Activated B cell treated with CpG ODN at 0.5 μM for 24 hours (primary cell): ENCODE measurements around the gene KLHDC9. TPM values are rescaled to one million over a fixed set of nuclear protein-coding genes. Genes with fewer than 3 reads are reported as not detected.
"Not testable (repeated sequence)": the region's sequence is repeated elsewhere in the genome, so short reads cannot be mapped to it uniquely, and the experiment has no call there.

ENCODE experiments used
- ATAC-seq: fragments of 200-7000 bp; cut with Tn5 transposase; one replicate; pipeline ENCODE4 v1.10.0; 2021; ENCODE audit warnings: low read depth, mild to moderate bottlenecking, moderate library complexity
- CTCF ChIA-PET: fragments of 350-600 bp; sonication (Branson Sonifier 250); formaldehyde crosslinking; loops from one replicate; lab custom pipeline; 2021; ENCODE audit warnings: antibody characterized with exemption; lab: Charles Lee
- POLR2A ChIA-PET: fragments of 350-600 bp; sonication (Branson Sonifier 250); formaldehyde crosslinking; loops from one replicate; lab custom pipeline; 2021; ENCODE audit warnings: antibody characterized with exemption; lab: Charles Lee
- DNase-seq: peaks from one replicate; pipeline ENCODE4 v3.0.0; 2022
- H3K27ac Mint-ChIP-seq: one replicate; pipeline ENCODE4 v1.8.0; 2020; ENCODE audit warnings: mixed read lengths
- H3K27me3 Mint-ChIP-seq: one replicate; pipeline ENCODE4 v1.8.0; 2021; ENCODE audit warnings: mixed read lengths
- H3K36me3 Mint-ChIP-seq: one replicate; pipeline ENCODE4 v1.8.0; 2021; ENCODE audit warnings: low read depth, mixed read lengths
- H3K4me1 Mint-ChIP-seq: one replicate; pipeline ENCODE4 v1.8.0; 2021; ENCODE audit warnings: mixed read lengths
- H3K4me3 Mint-ChIP-seq: one replicate; pipeline ENCODE4 v1.8.0; 2020; ENCODE audit warnings: mild to moderate bottlenecking, mixed read lengths
- H3K9me3 Mint-ChIP-seq: one replicate; pipeline ENCODE4 v1.8.0; 2020; ENCODE audit warnings: mixed read lengths
- intact Hi-C: fragments of 100-400 bp; cut with micrococcal nuclease; formaldehyde crosslinking; loops from one replicate; pipeline ENCODE4 v1.15.1; 2024
- total RNA-seq: library from RNA; stranded (reverse); gene quantifications from 2 replicates; pipeline ENCODE4 v1.2.3, GENCODE V29; 2022
- TF ChIP-seq, protein P1 (sequence below): fragments of 200-600 bp; IDR thresholded peaks from one replicate; pipeline ENCODE4 v1.8.0; 2022; ENCODE audit warnings: antibody characterized with exemption, mild to moderate bottlenecking

KLHDC9 gene
- total RNA-seq, 1 donor from 2014 or later: 2.9 TPM

- POLR2A ChIA-PET: interaction anchor here (1.2 kb wide), 1 partner anchor 20 kb away, joined by 3 read pairs; no protein-coding TSS in a partner anchor
- H3K36me3 Mint-ChIP-seq: peaks cover 40% of the 10 kb centered on the region
- no peak for ATAC-seq
- CTCF ChIA-PET: no interaction called here
- no peaks in the 10 kb centered on the region for H3K27me3 Mint-ChIP-seq
- peak overlapping the region; percentile 3 for H3K4me3 Mint-ChIP-seq
- intact Hi-C loops: no loop called here
- TF ChIP-seq, protein P1, sequence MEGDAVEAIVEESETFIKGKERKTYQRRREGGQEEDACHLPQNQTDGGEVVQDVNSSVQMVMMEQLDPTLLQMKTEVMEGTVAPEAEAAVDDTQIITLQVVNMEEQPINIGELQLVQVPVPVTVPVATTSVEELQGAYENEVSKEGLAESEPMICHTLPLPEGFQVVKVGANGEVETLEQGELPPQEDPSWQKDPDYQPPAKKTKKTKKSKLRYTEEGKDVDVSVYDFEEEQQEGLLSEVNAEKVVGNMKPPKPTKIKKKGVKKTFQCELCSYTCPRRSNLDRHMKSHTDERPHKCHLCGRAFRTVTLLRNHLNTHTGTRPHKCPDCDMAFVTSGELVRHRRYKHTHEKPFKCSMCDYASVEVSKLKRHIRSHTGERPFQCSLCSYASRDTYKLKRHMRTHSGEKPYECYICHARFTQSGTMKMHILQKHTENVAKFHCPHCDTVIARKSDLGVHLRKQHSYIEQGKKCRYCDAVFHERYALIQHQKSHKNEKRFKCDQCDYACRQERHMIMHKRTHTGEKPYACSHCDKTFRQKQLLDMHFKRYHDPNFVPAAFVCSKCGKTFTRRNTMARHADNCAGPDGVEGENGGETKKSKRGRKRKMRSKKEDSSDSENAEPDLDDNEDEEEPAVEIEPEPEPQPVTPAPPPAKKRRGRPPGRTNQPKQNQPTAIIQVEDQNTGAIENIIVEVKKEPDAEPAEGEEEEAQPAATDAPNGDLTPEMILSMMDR: no peak
- DNase-seq: no peak
- H3K4me1 Mint-ChIP-seq: peaks cover 82% of the 10 kb centered on the region
- H3K27ac Mint-ChIP-seq: no peak overlapping the region
- H3K9me3 Mint-ChIP-seq: no peaks in the 10 kb centered on the region
Measured at GRCh38 chr1:161115132-161115711, 17.1 kb downstream of the KLHDC9 start.

- peaks cover 86% of the 10 kb centered on the region for H3K4me1 Mint-ChIP-seq
- peaks cover 41% of the 10 kb centered on the region for H3K36me3 Mint-ChIP-seq
- DNase-seq, intact Hi-C loops, ATAC-seq, H3K9me3 Mint-ChIP-seq, H3K27me3 Mint-ChIP-seq, H3K4me3 Mint-ChIP-seq: not testable (repeated sequence)
- POLR2A ChIA-PET: interaction anchor here (1.2 to 2.7 kb wide), 2 partner anchors 20 to 70 kb away, joined by 3 to 25 read pairs; partner anchors contain the start of gene USF1
- CTCF ChIA-PET: interaction anchor here (0.6 kb wide), 1 partner anchor 284 kb away, joined by 3 read pairs; no protein-coding TSS in a partner anchor
- H3K27ac Mint-ChIP-seq: peak overlapping the region; percentile 18
Measured at GRCh38 chr1:161115961-161116360, 17.8 kb downstream of the KLHDC9 start.

- Mint-ChIP-seq H3K27me3 (no peaks in the 10 kb centered on the region), H3K27ac (peak within 1 kb of the TSS; percentile 89), H3K9me3 (no peaks in the 10 kb centered on the region), H3K4me3 (peak within 1 kb of the TSS; percentile 92), H3K36me3 (peaks cover 58% of the 10 kb centered on the region), H3K4me1 (peaks cover 87% of the 10 kb centered on the region)
- intact Hi-C loops: loop anchor here (1.0 to 2.0 kb wide), 4 partner anchors 14 to 73 kb away; partner anchors contain the start of genes DEDD, KLHDC9, USF1 and USP21
- DNase-seq: peak; percentile 84
- peak; percentile 77 for ATAC-seq
- TF ChIP-seq, protein P1: no peak
- ChIA-PET CTCF (interaction anchor here (0.6 to 1.8 kb wide), 5 partner anchors 14 to 97 kb away, joined by 3 to 10 read pairs (median 4); partner anchors contain the start of genes DEDD and F11R), POLR2A (interaction anchor here (0.6 to 3.7 kb wide), 22 partner anchors 10 to 772 kb away, joined by 3 to 43 read pairs (median 6); partner anchors contain the start of genes ARHGAP30, DEDD, F11R and KLHDC9)
Measured at GRCh38 chr1:161117759-161118581, 19.8 kb downstream of the KLHDC9 start, which contains the start of the genes NIT1 and PFDN2. Gene NIT1 (plus strand): TSS chr1:161118105. CDS start chr1:161118177, 72 bp downstream. Gene PFDN2 (minus strand): TSS chr1:161118037. CDS start chr1:161118026, 11 bp downstream.

GRCh38 chr1:161119092-161119903, 21.1 kb downstream of the KLHDC9 start:
- Mint-ChIP-seq H3K36me3 (peaks cover 63% of the 10 kb centered on the region), H3K27me3 (no peaks in the 10 kb centered on the region), H3K4me3 (peak overlapping the region; percentile 92), H3K9me3 (no peaks in the 10 kb centered on the region), H3K27ac (peak overlapping the region; percentile 89), H3K4me1 (peaks cover 76% of the 10 kb centered on the region)
- intact Hi-C loops: loop anchor here (2.0 kb wide), 2 partner anchors 40 to 74 kb away; partner anchors contain the start of genes USF1 and USP21
- CTCF ChIA-PET: no interaction called here
- TF ChIP-seq, protein P1: no peak
- peak; percentile 51 for ATAC-seq
- POLR2A ChIA-PET: interaction anchor here (0.6 to 3.7 kb wide), 4 partner anchors 13 to 186 kb away, joined by 4 to 43 read pairs (median 18); partner anchors contain the start of genes DEDD and KLHDC9
- DNase-seq: no peak
